Measurements from ENCODE around the gene FAM184A.
A peak's percentile ranks its signal among the peaks of the same experiment; 100 is the strongest.

Gene FAM184A

DNA sequence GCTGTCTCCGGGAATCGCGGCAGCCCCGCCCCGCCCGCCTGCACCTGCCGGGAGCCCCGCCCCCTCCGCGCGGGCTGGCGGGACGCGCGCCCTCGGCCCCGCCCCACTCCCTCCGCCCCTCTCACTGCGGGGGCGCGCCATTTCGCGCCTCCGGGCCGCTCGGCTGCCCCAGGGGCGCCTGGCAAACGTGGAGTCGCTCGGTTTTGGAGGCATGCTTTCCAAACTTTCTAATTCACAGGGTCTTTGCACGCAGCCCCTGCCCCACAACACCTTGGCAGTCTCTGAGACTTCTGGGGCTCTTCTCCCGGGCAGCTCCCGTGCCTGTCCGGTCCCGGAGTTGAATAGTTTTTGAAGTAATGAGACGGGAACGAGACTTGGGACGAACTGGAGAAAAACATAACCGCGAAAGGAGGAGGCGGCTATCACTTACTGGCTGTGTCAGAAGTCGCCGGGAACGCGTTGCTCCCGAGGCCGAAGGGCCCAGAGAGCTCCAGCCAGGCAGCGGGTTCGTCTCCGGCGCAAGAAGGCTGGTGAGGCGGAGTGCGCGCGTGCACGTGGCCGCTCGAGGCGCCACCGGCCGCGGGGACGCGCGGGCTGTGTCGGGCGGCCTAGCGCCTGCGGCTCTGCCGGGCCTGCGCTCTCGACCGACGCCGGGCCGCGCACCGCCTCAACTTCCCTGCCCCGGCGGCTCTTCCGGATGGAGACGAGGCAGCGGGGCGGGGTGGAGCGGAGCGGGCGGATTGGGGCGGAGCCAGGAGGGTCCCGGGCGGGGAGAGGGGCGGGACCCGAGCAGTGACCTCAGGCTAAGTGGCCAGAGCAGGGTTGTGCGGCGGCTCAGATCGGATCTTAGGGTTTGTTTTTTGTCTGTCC, 143.8 kb downstream of the FAM184A start, which contains the start of gene MCM9:
Gene MCM9 (minus strand): TSS at position 699 of the 870 bp plus-strand sequence. CDS start 3,436 bp downstream, outside the sequence.
- peaks cover 29% of the 10 kb centered on the region for H3K36me3 ChIP-seq (ENCODE audit: low read depth)
- no peaks in the 10 kb centered on the region for H3K9me3 ChIP-seq (ENCODE audit: severe bottlenecking)
- ATAC-seq (ENCODE audit: low read depth), result peak; percentile 94
- no peaks in the 10 kb centered on the region for H3K27me3 ChIP-seq (ENCODE audit: insufficient read depth, poor library complexity, severe bottlenecking)
- peak within 1 kb of the TSS; percentile 78 for H3K27ac ChIP-seq (ENCODE audit: poor library complexity, severe bottlenecking)
- DNase-seq (ENCODE audit: low spot score), result peak; percentile 83
- H3K4me3 ChIP-seq (ENCODE audit: severe bottlenecking), result peak within 1 kb of the TSS; percentile 59
- no peaks in the 10 kb centered on the region for H3K4me1 ChIP-seq (ENCODE audit: insufficient read depth, poor library complexity, severe bottlenecking)
- TF ChIP-seq, protein P1, sequence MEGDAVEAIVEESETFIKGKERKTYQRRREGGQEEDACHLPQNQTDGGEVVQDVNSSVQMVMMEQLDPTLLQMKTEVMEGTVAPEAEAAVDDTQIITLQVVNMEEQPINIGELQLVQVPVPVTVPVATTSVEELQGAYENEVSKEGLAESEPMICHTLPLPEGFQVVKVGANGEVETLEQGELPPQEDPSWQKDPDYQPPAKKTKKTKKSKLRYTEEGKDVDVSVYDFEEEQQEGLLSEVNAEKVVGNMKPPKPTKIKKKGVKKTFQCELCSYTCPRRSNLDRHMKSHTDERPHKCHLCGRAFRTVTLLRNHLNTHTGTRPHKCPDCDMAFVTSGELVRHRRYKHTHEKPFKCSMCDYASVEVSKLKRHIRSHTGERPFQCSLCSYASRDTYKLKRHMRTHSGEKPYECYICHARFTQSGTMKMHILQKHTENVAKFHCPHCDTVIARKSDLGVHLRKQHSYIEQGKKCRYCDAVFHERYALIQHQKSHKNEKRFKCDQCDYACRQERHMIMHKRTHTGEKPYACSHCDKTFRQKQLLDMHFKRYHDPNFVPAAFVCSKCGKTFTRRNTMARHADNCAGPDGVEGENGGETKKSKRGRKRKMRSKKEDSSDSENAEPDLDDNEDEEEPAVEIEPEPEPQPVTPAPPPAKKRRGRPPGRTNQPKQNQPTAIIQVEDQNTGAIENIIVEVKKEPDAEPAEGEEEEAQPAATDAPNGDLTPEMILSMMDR (IDR thresholded peaks at IDR 0.05; ENCODE audit: poor library complexity, severe bottlenecking), result no peak

DNA sequence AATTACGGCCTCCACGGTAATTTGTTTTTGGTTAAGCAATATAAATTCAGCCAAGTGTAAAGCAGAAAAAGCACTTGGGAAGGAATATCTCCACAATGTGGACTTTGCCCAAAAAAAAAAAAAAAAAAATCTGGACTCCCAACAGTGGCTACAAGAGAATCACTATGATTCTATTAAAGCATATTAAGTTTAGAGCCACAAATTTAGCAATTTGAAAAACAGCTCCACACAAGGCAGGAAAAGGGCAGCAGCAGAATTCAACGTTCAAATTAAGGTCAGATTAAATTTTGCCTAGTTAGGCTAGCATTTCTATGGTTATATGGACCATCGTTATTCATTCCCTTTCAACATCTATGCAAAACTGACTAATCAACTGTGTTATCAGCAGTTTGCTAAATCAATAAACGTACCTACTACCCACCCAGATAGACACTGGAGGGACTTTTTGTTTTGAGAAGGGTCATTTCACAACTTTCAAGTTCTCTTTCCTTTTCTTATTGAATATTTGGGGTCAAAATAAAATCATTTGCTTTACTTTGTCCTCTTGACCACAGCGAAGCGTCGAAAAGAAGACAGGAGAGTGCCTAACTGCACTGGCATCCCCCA, 144.5 kb downstream of the FAM184A start:
- Histone ChIP-seq H3K4me3 (ENCODE audit: severe bottlenecking) (peak overlapping the region; percentile 59), H3K9me3 (ENCODE audit: severe bottlenecking) (no peaks in the 10 kb centered on the region), H3K36me3 (ENCODE audit: low read depth) (peaks cover 36% of the 10 kb centered on the region), H3K27me3 (ENCODE audit: insufficient read depth, poor library complexity, severe bottlenecking) (no peaks in the 10 kb centered on the region), H3K4me1 (ENCODE audit: insufficient read depth, poor library complexity, severe bottlenecking) (no peaks in the 10 kb centered on the region), H3K27ac (ENCODE audit: poor library complexity, severe bottlenecking) (peak overlapping the region; percentile 78)
- DNase-seq (ENCODE audit: low spot score) (no peak), ATAC-seq (ENCODE audit: low read depth) (no peak)
- TF ChIP-seq, protein P1 (IDR thresholded peaks at IDR 0.05; ENCODE audit: poor library complexity, severe bottlenecking), result no peak

DNA sequence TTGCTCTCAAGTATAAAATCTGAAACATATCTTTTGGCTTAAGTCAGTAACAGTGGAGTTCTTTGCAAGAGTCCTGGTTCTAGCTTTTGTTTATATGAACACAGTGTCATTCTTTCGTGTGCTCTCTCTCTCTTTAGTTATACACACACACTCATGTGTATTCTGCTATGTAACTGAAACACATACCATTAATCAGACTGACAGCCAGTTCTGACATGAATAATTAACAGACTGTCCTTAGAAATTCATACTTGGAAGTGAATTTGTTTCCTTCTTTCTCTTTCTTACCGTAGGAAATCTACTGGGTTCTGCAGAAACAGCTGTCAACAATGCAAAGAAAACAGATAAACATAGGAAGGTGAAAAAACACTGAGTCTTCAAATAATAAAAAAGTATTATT, 146.0 kb downstream of the FAM184A start:
- H3K36me3 ChIP-seq (ENCODE audit: low read depth), result peaks cover 47% of the 10 kb centered on the region
- TF ChIP-seq, protein P1 (IDR thresholded peaks at IDR 0.05; ENCODE audit: poor library complexity, severe bottlenecking), result no peak

DNA sequence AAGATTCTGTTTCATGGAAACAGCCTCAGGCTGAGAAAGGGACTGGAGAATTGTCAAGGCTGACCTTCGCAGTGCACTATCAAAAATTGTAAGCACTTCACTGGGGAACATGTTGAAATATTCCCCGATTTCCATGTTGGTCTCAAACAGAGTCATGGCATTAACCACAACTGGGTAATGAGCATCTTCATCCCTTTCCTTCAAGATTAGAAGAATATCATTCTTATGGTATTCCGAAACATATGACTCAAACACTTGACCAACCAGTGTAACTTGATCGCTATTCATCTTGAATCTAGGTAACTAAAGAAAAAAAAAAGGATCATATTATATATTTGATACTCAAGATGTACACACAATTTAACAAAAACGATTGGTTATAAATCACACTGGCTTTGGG, 147.0 kb downstream of the FAM184A start:
- peaks cover 54% of the 10 kb centered on the region for H3K36me3 ChIP-seq (ENCODE audit: low read depth)
- H3K27me3 ChIP-seq (ENCODE audit: insufficient read depth, poor library complexity, severe bottlenecking), result no peaks in the 10 kb centered on the region
- DNase-seq (ENCODE audit: low spot score) (no peak), ATAC-seq (ENCODE audit: low read depth) (no peak)
- no peaks in the 10 kb centered on the region for H3K9me3 ChIP-seq (ENCODE audit: severe bottlenecking)
- no peak overlapping the region for H3K27ac ChIP-seq (ENCODE audit: poor library complexity, severe bottlenecking)
- TF ChIP-seq, protein P1 (IDR thresholded peaks at IDR 0.05; ENCODE audit: poor library complexity, severe bottlenecking), result no peak
- no peak overlapping the region for H3K4me3 ChIP-seq (ENCODE audit: severe bottlenecking)
- H3K4me1 ChIP-seq (ENCODE audit: insufficient read depth, poor library complexity, severe bottlenecking), result no peaks in the 10 kb centered on the region

More for the DNA sequence above, 146.0 kb downstream of the FAM184A start:
- H3K4me3 ChIP-seq (ENCODE audit: severe bottlenecking), result no peak overlapping the region
- no peak overlapping the region for H3K27ac ChIP-seq (ENCODE audit: poor library complexity, severe bottlenecking)
- no peaks in the 10 kb centered on the region for H3K4me1 ChIP-seq (ENCODE audit: insufficient read depth, poor library complexity, severe bottlenecking)
- ATAC-seq (ENCODE audit: low read depth) (no peak), DNase-seq (ENCODE audit: low spot score) (no peak)
- no peaks in the 10 kb centered on the region for H3K27me3 ChIP-seq (ENCODE audit: insufficient read depth, poor library complexity, severe bottlenecking)
- no peaks in the 10 kb centered on the region for H3K9me3 ChIP-seq (ENCODE audit: severe bottlenecking)
